HEK293 (cell line): Measurements from ENCODE around the gene LILRB3.
A peak's percentile ranks its signal among the peaks of the same experiment; 100 is the strongest.

Experiments
- CTCF ChIA-PET: fragments of 350-600 bp; formaldehyde crosslinking; extraction: SDS; loops from one replicate; lab custom pipeline; 2021; ENCODE audit warnings: antibody characterized with exemption; lab: Yijun Ruan, JAX
- POLR2A ChIA-PET: fragments of 300-600 bp; formaldehyde crosslinking; extraction: SDS; loops from one replicate; lab custom pipeline; 2020; ENCODE audit warnings: antibody characterized with exemption, inconsistent platforms; lab: Yijun Ruan, JAX
- H3K27ac ChIP-seq: fragments of 200-500 bp; sonication (Bioruptor generic); 2 replicates; pipeline ENCODE4 v1.5.1; 2014; ENCODE audit warnings: low read depth, low read length, control low read depth, inconsistent platforms; ENCODE audit errors: extremely low read depth
- H3K36me3 ChIP-seq, 2 experiments: fragments of 200-500 bp in 1 of 2; sonication (Bioruptor generic) in 1 of 2; 1 replicate in 1 of 2; 2 replicates in 1 of 2; pipeline ENCODE4 v1.5.1; 2014 to 2017; ENCODE audit warnings: inconsistent platforms in 2 of 2, low read length in 2 of 2; ENCODE audit not compliant: control insufficient read depth in 2 of 2, insufficient read depth in 1 of 2
- H3K4me1 ChIP-seq: fragments of 200-500 bp; sonication (Bioruptor generic); 2 replicates; pipeline ENCODE4 v1.5.1; 2014; ENCODE audit warnings: mild to moderate bottlenecking, low read length, inconsistent platforms; ENCODE audit not compliant: control insufficient read depth, insufficient read depth
- H3K4me3 ChIP-seq: 2 replicates; pipeline ENCODE4 v1.5.1; 2011; ENCODE audit warnings: low read depth, mild to moderate bottlenecking, control low read depth, low read length, moderate library complexity
- H3K9me3 ChIP-seq: fragments of 200-500 bp; sonication (Bioruptor generic); 2 replicates; pipeline ENCODE4 v1.5.1; 2014; ENCODE audit warnings: low read depth, low read length, inconsistent platforms; ENCODE audit not compliant: control insufficient read depth, insufficient read depth
- KLF10 ChIP-seq: fragments of 450-650 bp; IDR thresholded peaks from 2 replicates; pipeline ENCODE4 v1.5.1; 2018; ENCODE audit warnings: missing biosample characterization, mild to moderate bottlenecking, missing genetic modification characterization
- MYNN ChIP-seq: fragments of 450-650 bp; formaldehyde crosslinking; IDR thresholded peaks from 2 replicates; pipeline ENCODE4 v1.5.1; 2016; ENCODE audit warnings: missing biosample characterization, missing genetic modification characterization, borderline replicate concordance
- SP2 ChIP-seq: fragments of 450-650 bp; formaldehyde crosslinking; IDR thresholded peaks from 2 replicates; pipeline ENCODE4 v1.5.1; 2016; ENCODE audit warnings: missing biosample characterization, missing genetic modification characterization
- SP3 ChIP-seq: fragments of 450-650 bp; formaldehyde crosslinking; IDR thresholded peaks from 2 replicates; pipeline ENCODE4 v1.5.1; 2016; ENCODE audit warnings: missing biosample characterization, missing genetic modification characterization
- TRIM28 ChIP-seq: IDR thresholded peaks from 2 replicates; pipeline ENCODE4 v1.6.1; 2011; ENCODE audit warnings: low read length, control low read depth, borderline replicate concordance
- ZBTB17 ChIP-seq: fragments of 450-650 bp; formaldehyde crosslinking; IDR thresholded peaks from 2 replicates; pipeline ENCODE4 v1.5.1; 2016; ENCODE audit warnings: missing biosample characterization, missing genetic modification characterization
- ZBTB48 ChIP-seq: fragments of 450-650 bp; formaldehyde crosslinking; IDR thresholded peaks from 2 replicates; pipeline ENCODE4 v1.5.1; 2016; ENCODE audit warnings: missing biosample characterization, missing genetic modification characterization
- ZBTB8A ChIP-seq: fragments of 450-650 bp; formaldehyde crosslinking; IDR thresholded peaks from 2 replicates; pipeline ENCODE4 v1.5.1; 2016; ENCODE audit warnings: missing biosample characterization, missing genetic modification characterization
- ZFP37 ChIP-seq: fragments of 450-650 bp; formaldehyde crosslinking; IDR thresholded peaks from 2 replicates; pipeline ENCODE4 v1.5.1; 2016; ENCODE audit warnings: missing biosample characterization, missing genetic modification characterization
- ZNF132 ChIP-seq: fragments of 450-650 bp; formaldehyde crosslinking; IDR thresholded peaks from 2 replicates; pipeline ENCODE4 v1.5.1; 2017; ENCODE audit warnings: missing biosample characterization, missing genetic modification characterization, borderline replicate concordance
- ZNF140 ChIP-seq: fragments of 450-650 bp; formaldehyde crosslinking; IDR thresholded peaks from 2 replicates; pipeline ENCODE4 v1.5.1; 2016; ENCODE audit warnings: missing biosample characterization, missing genetic modification characterization
- ZNF174 ChIP-seq: fragments of 450-650 bp; formaldehyde crosslinking; IDR thresholded peaks from 2 replicates; pipeline ENCODE4 v1.5.0; 2017; ENCODE audit warnings: missing biosample characterization, mild to moderate bottlenecking, missing genetic modification characterization
- ZNF23 ChIP-seq: fragments of 450-650 bp; formaldehyde crosslinking; IDR thresholded peaks from 2 replicates; pipeline ENCODE4 v1.5.1; 2016; ENCODE audit warnings: missing biosample characterization, missing genetic modification characterization, borderline replicate concordance
- ZNF341 ChIP-seq: fragments of 450-650 bp; formaldehyde crosslinking; IDR thresholded peaks from 2 replicates; pipeline ENCODE4; 2016; ENCODE audit warnings: low read depth, missing biosample characterization, missing genetic modification characterization
- ZNF600 ChIP-seq: fragments of 450-650 bp; formaldehyde crosslinking; IDR thresholded peaks from 2 replicates; pipeline ENCODE4 v1.5.1; 2016; ENCODE audit warnings: missing biosample characterization, missing genetic modification characterization
- ZNF629 ChIP-seq: fragments of 450-650 bp; formaldehyde crosslinking; IDR thresholded peaks from 2 replicates; pipeline ENCODE4 v1.5.1; 2017; ENCODE audit warnings: missing biosample characterization, missing genetic modification characterization
- TF ChIP-seq, protein P1 (sequence below): fragments of 450-650 bp; IDR thresholded peaks from 2 replicates; pipeline ENCODE4 v1.5.1; 2018; ENCODE audit warnings: missing biosample characterization, mild to moderate bottlenecking, missing genetic modification characterization
- TF ChIP-seq, protein P2 (sequence below): fragments of 450-650 bp; formaldehyde crosslinking; IDR thresholded peaks from 2 replicates; pipeline ENCODE4 v1.5.1; 2017; ENCODE audit warnings: missing biosample characterization, missing genetic modification characterization
- TF ChIP-seq, protein P3 (sequence below): fragments of 450-650 bp; formaldehyde crosslinking; conservative IDR thresholded peaks from 2 replicates; pipeline ENCODE4 v1.5.1; 2016; ENCODE audit warnings: low read depth, missing biosample characterization, missing genetic modification characterization
- TF ChIP-seq, protein P4 (sequence below): fragments of 450-650 bp; formaldehyde crosslinking; IDR thresholded peaks from 2 replicates; pipeline ENCODE4 v1.5.1; 2016; ENCODE audit warnings: missing biosample characterization, missing genetic modification characterization
- TF ChIP-seq, protein P5 (sequence below): fragments of 450-650 bp; formaldehyde crosslinking; IDR thresholded peaks from 2 replicates; pipeline ENCODE4 v1.5.1; 2016; ENCODE audit warnings: missing biosample characterization, missing genetic modification characterization, borderline replicate concordance
- TF ChIP-seq, protein P6 (sequence below): fragments of 450-650 bp; formaldehyde crosslinking; IDR thresholded peaks from 2 replicates; pipeline ENCODE4 v1.5.1; 2017; ENCODE audit warnings: missing biosample characterization, missing genetic modification characterization

The LILRB3 gene

DNA sequence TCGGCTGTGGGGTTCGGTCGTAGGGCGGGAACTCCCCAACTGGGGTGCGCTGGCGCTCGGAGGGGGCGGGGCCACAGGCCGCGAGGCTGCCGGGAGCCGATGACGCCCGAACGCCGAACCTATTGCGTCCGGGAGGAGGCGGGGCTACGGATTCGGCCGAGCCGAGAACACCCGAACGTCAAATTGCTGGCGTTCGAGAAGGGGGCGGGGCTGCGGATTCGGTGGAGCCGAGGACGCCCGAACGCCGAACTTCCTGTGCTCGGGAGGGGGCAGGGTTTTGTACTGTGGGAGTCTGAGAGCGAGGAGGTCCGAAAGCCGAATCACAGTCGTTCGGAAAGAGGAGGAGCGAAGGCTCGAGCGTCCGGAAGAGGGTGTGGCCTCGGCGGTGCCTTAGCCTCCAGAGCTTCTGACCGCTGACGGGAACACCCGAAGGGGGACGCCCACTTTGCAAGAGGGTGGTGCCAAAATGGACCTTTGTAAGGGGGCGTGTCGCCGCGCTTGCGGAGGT lies 32.2 kb downstream of the LILRB3 start:
- Histone ChIP-seq H3K4me3 (peak overlapping the region; percentile 64), H3K9me3 (no peaks in the 10 kb centered on the region), H3K4me1 (peaks cover 14% of the 10 kb centered on the region), H3K27ac (peak overlapping the region; percentile 90), H3K36me3 (peaks cover 32 to 44% of the 10 kb centered on the region in 2 experiments)
- ChIA-PET CTCF (interaction anchor here (1.0 to 1.5 kb wide), 2 partner anchors 8 to 42 kb away, joined by 3 to 4 read pairs; no protein-coding TSS in a partner anchor), POLR2A (interaction anchor here (0.5 to 6.4 kb wide), 10 partner anchors 10 to 273 kb away, joined by 3 to 241 read pairs (median 16); partner anchors contain the start of genes CNOT3, LENG1, LENG9 and PRPF31)
- TF ChIP-seq ZNF140 (tag by site-specific recombination) (no peak), ZBTB8A (no peak), ZFP37 (tag by site-specific recombination) (no peak), ZNF132 (tag by site-specific recombination) (no peak), ZNF23 (tag by site-specific recombination) (no peak), SP3 (tag by site-specific recombination) (no peak), SP2 (tag by site-specific recombination) (peak; percentile 38), MYNN (tag by site-specific recombination) (no peak), ZNF341 (tag by site-specific recombination) (no peak), ZNF600 (tag by site-specific recombination) (no peak), ZNF629 (tag by site-specific recombination) (peak; percentile 89), ZBTB48 (tag by site-specific recombination) (no peak), KLF10 (tag by site-specific recombination) (no peak), TRIM28 (no peak), ZNF174 (no peak), ZBTB17 (peak; percentile 67)
- TF ChIP-seq, protein P1, sequence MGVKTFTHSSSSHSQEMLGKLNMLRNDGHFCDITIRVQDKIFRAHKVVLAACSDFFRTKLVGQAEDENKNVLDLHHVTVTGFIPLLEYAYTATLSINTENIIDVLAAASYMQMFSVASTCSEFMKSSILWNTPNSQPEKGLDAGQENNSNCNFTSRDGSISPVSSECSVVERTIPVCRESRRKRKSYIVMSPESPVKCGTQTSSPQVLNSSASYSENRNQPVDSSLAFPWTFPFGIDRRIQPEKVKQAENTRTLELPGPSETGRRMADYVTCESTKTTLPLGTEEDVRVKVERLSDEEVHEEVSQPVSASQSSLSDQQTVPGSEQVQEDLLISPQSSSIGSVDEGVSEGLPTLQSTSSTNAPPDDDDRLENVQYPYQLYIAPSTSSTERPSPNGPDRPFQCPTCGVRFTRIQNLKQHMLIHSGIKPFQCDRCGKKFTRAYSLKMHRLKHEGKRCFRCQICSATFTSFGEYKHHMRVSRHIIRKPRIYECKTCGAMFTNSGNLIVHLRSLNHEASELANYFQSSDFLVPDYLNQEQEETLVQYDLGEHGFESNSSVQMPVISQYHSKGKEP (tag by site-specific recombination): no peak
- TF ChIP-seq, protein P2, sequence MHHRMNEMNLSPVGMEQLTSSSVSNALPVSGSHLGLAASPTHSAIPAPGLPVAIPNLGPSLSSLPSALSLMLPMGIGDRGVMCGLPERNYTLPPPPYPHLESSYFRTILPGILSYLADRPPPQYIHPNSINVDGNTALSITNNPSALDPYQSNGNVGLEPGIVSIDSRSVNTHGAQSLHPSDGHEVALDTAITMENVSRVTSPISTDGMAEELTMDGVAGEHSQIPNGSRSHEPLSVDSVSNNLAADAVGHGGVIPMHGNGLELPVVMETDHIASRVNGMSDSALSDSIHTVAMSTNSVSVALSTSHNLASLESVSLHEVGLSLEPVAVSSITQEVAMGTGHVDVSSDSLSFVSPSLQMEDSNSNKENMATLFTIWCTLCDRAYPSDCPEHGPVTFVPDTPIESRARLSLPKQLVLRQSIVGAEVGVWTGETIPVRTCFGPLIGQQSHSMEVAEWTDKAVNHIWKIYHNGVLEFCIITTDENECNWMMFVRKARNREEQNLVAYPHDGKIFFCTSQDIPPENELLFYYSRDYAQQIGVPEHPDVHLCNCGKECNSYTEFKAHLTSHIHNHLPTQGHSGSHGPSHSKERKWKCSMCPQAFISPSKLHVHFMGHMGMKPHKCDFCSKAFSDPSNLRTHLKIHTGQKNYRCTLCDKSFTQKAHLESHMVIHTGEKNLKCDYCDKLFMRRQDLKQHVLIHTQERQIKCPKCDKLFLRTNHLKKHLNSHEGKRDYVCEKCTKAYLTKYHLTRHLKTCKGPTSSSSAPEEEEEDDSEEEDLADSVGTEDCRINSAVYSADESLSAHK (tag by site-specific recombination): no peak
- TF ChIP-seq, protein P3, sequence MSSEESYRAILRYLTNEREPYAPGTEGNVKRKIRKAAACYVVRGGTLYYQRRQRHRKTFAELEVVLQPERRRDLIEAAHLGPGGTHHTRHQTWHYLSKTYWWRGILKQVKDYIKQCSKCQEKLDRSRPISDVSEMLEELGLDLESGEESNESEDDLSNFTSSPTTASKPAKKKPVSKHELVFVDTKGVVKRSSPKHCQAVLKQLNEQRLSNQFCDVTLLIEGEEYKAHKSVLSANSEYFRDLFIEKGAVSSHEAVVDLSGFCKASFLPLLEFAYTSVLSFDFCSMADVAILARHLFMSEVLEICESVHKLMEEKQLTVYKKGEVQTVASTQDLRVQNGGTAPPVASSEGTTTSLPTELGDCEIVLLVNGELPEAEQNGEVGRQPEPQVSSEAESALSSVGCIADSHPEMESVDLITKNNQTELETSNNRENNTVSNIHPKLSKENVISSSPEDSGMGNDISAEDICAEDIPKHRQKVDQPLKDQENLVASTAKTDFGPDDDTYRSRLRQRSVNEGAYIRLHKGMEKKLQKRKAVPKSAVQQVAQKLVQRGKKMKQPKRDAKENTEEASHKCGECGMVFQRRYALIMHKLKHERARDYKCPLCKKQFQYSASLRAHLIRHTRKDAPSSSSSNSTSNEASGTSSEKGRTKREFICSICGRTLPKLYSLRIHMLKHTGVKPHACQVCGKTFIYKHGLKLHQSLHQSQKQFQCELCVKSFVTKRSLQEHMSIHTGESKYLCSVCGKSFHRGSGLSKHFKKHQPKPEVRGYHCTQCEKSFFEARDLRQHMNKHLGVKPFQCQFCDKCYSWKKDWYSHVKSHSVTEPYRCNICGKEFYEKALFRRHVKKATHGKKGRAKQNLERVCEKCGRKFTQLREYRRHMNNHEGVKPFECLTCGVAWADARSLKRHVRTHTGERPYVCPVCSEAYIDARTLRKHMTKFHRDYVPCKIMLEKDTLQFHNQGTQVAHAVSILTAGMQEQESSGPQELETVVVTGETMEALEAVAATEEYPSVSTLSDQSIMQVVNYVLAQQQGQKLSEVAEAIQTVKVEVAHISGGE (tag by site-specific recombination): no peak
- TF ChIP-seq, protein P4, sequence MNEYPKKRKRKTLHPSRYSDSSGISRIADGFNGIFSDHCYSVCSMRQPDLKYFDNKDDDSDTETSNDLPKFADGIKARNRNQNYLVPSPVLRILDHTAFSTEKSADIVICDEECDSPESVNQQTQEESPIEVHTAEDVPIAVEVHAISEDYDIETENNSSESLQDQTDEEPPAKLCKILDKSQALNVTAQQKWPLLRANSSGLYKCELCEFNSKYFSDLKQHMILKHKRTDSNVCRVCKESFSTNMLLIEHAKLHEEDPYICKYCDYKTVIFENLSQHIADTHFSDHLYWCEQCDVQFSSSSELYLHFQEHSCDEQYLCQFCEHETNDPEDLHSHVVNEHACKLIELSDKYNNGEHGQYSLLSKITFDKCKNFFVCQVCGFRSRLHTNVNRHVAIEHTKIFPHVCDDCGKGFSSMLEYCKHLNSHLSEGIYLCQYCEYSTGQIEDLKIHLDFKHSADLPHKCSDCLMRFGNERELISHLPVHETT (tag by site-specific recombination): no peak
- TF ChIP-seq, protein P5, sequence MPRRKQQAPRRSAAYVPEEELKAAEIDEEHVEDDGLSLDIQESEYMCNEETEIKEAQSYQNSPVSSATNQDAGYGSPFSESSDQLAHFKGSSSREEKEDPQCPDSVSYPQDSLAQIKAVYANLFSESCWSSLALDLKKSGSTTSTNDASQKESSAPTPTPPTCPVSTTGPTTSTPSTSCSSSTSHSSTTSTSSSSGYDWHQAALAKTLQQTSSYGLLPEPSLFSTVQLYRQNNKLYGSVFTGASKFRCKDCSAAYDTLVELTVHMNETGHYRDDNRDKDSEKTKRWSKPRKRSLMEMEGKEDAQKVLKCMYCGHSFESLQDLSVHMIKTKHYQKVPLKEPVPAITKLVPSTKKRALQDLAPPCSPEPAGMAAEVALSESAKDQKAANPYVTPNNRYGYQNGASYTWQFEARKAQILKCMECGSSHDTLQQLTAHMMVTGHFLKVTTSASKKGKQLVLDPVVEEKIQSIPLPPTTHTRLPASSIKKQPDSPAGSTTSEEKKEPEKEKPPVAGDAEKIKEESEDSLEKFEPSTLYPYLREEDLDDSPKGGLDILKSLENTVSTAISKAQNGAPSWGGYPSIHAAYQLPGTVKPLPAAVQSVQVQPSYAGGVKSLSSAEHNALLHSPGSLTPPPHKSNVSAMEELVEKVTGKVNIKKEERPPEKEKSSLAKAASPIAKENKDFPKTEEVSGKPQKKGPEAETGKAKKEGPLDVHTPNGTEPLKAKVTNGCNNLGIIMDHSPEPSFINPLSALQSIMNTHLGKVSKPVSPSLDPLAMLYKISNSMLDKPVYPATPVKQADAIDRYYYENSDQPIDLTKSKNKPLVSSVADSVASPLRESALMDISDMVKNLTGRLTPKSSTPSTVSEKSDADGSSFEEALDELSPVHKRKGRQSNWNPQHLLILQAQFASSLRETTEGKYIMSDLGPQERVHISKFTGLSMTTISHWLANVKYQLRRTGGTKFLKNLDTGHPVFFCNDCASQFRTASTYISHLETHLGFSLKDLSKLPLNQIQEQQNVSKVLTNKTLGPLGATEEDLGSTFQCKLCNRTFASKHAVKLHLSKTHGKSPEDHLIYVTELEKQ (tag by site-specific recombination): no peak
- TF ChIP-seq, protein P6, sequence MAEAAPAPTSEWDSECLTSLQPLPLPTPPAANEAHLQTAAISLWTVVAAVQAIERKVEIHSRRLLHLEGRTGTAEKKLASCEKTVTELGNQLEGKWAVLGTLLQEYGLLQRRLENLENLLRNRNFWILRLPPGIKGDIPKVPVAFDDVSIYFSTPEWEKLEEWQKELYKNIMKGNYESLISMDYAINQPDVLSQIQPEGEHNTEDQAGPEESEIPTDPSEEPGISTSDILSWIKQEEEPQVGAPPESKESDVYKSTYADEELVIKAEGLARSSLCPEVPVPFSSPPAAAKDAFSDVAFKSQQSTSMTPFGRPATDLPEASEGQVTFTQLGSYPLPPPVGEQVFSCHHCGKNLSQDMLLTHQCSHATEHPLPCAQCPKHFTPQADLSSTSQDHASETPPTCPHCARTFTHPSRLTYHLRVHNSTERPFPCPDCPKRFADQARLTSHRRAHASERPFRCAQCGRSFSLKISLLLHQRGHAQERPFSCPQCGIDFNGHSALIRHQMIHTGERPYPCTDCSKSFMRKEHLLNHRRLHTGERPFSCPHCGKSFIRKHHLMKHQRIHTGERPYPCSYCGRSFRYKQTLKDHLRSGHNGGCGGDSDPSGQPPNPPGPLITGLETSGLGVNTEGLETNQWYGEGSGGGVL (tag by site-specific recombination): no peak
